Heart left ventricle (tissue), 13 donors: Measurements from ENCODE around the gene SIMC1.
"Not testable (repeated sequence)": the region's sequence is repeated elsewhere in the genome, so short reads cannot be mapped to it uniquely, and the experiment has no call there.

Experiments used
- CTCF ChIP-seq, 12 donors: fragments of 200-600 bp; sonication (generic) in 4 of 12; IDR thresholded peaks; one replicate each; pipeline versions ENCODE4 v1.5.0 to v1.8.0; 2018 to 2022; ENCODE audit warnings: antibody characterized with exemption in 12 of 12, mild to moderate bottlenecking in 5 of 12
- POLR2A ChIP-seq, 2 donors: fragments of 450-650 bp; IDR thresholded peaks; one replicate each; pipeline ENCODE4 v1.6.1; 2017; ENCODE audit warnings: antibody characterized with exemption in 2 of 2, mild to moderate bottlenecking in 2 of 2, moderate library complexity in 2 of 2
- donor health status: ischemic (EF 13 %, LVEDD 7.1; RV severe dilation, severe dysfunction).
- donor health status: DM: no; HTN: yes; CAD: no.
- donor health status: DM: no; HTN: no; CAD: no.
- donor health status: ischemic (EF 25% LVEDD 6.9; RV normal size, moderate dysfunction).
- donor health status: ischemic (EF 25% LVEDD 5.7; RV mildly dilated, moderate dysfunction).
- donor health status: ischemic (EF 35%, LVEDD 5.7; RV mildly dilated, moderate dysfunction).
- donor health status: nonischemic (EF 11% LVEDD 7.7; RV severe dilation, severe dysfunction).
- donor health status: DM: yes; HTN: yes; CAD: no.
- donor health status: PGD.
- donor health status: ischemic (EF 29% LVEDD 5.4; RV normal size, mild dysfunction).
- donor health status: nonischemic (EF 23%, LVEDD 6.1; RV moderate dilation, normal function).

DNA sequence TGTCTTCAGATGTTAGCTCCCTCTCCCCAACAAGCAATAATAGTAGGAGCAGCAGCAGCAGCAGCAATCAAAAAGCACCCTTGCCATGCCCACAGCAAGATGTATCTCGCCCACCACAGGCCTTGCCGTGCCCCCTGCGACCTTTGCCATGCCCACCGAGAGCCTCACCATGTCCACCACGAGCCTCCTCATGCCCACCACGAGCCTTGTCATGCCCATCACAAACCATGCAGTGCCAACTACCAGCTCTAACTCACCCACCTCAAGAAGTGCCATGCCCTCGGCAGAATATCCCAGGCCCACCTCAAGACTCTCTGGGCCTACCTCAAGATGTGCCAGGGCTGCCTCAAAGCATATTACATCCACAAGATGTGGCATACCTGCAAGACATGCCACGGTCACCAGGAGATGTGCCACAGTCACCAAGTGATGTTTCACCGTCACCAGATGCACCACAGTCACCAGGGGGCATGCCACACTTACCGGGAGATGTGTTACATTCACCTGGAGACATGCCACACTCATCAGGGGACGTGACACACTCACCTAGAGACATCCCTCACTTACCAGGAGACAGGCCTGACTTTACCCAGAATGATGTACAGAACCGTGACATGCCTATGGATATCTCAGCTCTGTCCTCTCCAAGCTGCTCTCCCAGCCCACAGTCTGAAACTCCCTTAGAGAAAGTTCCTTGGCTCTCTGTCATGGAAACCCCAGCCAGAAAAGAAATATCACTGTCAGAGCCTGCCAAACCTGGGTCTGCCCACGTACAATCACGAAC is 52.0 kb downstream of the SIMC1 start:
- not testable (repeated sequence) for TF ChIP-seq CTCF, POLR2A (IDR thresholded peaks at IDR 0.05)
